Endothelial cell of umbilical vein (primary cell): ENCODE measurements around the gene C14orf180. TPM values are rescaled to one million over a fixed set of nuclear protein-coding genes. Genes with fewer than 3 reads are reported as not detected.

Experiments
- BruUV-seq: library from RNA; stranded (reverse); fragments of 400-500 nt; replicated peaks from 2 replicates; lab custom pipeline; 2021; lab: Mats Ljungman, UMichigan
- CTCF ChIA-PET: fragments of 300-600, 350-600 bp; sonication (Branson Sonifier 250); formaldehyde crosslinking; loops from one replicate; lab custom pipeline; 2021; ENCODE audit warnings: antibody characterized with exemption, inconsistent platforms; lab: Charles Lee
- POLR2A ChIA-PET: fragments of 300-600, 350-600 bp; sonication (Branson Sonifier 250); formaldehyde crosslinking; loops from one replicate; lab custom pipeline; 2021; ENCODE audit warnings: antibody characterized with exemption, inconsistent platforms; lab: Charles Lee
- DNase-seq: peaks from one replicate; pipeline ENCODE4 v3.0.0-alpha.2; 2011; ENCODE audit warnings: low read depth, low spot score
- FAIRE-seq: peaks from 2 replicates; lab custom pipeline; 2011; peaks lifted over from hg19 to GRCh38; lab: Jason Lieb, UNC
- H2AFZ ChIP-seq: 2 replicates; pipeline ENCODE4 v1.6.0; 2012; ENCODE audit warnings: low read depth, low read length, control low read depth, inconsistent platforms
- H3K27ac ChIP-seq: 2 replicates; pipeline ENCODE4 v1.5.1; 2011; ENCODE audit warnings: low read depth, mild to moderate bottlenecking, control low read depth, low read length, moderate library complexity; ENCODE audit not compliant: insufficient read depth
- H3K27me3 ChIP-seq, 2 experiments: 2 replicates each; pipeline versions ENCODE4 v1.6.0 to v1.6.1; 2011; ENCODE audit warnings: low read length in 2 of 2, mixed read lengths in 1 of 2; ENCODE audit not compliant: control insufficient read depth in 2 of 2, insufficient read depth in 2 of 2
- H3K36me3 ChIP-seq, 2 experiments: 2 replicates in 1 of 2; 3 replicates in 1 of 2; pipeline ENCODE4 v1.5.1; 2011; ENCODE audit warnings: low read length in 2 of 2, mild to moderate bottlenecking in 1 of 2, moderate library complexity in 1 of 2; ENCODE audit not compliant: control insufficient read depth in 2 of 2, insufficient read depth in 2 of 2; ENCODE audit errors: extremely low read depth in 1 of 2
- H3K4me1 ChIP-seq: 3 replicates; pipeline ENCODE4 v1.5.1; 2011; ENCODE audit warnings: mild to moderate bottlenecking, low read length; ENCODE audit not compliant: control insufficient read depth, insufficient read depth; ENCODE audit errors: extremely low read depth
- H3K4me2 ChIP-seq: 2 replicates; pipeline ENCODE4 v1.6.1; 2011; ENCODE audit warnings: low read length, control low read depth, mixed read lengths; ENCODE audit not compliant: insufficient read depth
- H3K4me3 ChIP-seq, 3 experiments: fragments of 200-600 bp in 1 of 3; sonication (generic), shearing (Covaris generic) in 1 of 3; replicated peaks in 1 of 3; 2 replicates each; pipeline ENCODE4 v1.5.1; 2011 to 2016; ENCODE audit warnings: control low read depth in 3 of 3, low read length in 3 of 3, mild to moderate bottlenecking in 2 of 3, inconsistent platforms in 1 of 3, low read depth in 1 of 3, moderate library complexity in 1 of 3; ENCODE audit not compliant: insufficient read depth in 1 of 3
- H3K79me2 ChIP-seq: 2 replicates; pipeline ENCODE4 v1.6.0; 2012; ENCODE audit warnings: low read length, inconsistent platforms; ENCODE audit not compliant: control insufficient read depth, insufficient read depth
- H3K9ac ChIP-seq: replicated peaks from 2 replicates; pipeline ENCODE3; 2011; ENCODE audit warnings: low read length, control low read depth; ENCODE audit not compliant: insufficient read depth; ENCODE audit errors: extremely low read depth
- H3K9me1 ChIP-seq: replicated peaks from 3 replicates; pipeline ENCODE4 v1.6.0; 2011; ENCODE audit warnings: mild to moderate bottlenecking, low read length; ENCODE audit not compliant: control insufficient read depth, insufficient read depth; ENCODE audit errors: extremely low read depth
- H3K9me3 ChIP-seq: replicated peaks from 2 replicates; pipeline ENCODE4 v1.5.1; 2012; ENCODE audit warnings: low read length, inconsistent platforms; ENCODE audit not compliant: control insufficient read depth, insufficient read depth
- H4K20me1 ChIP-seq: replicated peaks from 2 replicates; pipeline ENCODE3; 2011; ENCODE audit warnings: mild to moderate bottlenecking, low read length; ENCODE audit not compliant: control insufficient read depth, insufficient read depth; ENCODE audit errors: extremely low read depth
- CTCF ChIP-seq, 2 donors: IDR thresholded peaks; 1 replicate in 1 of 2; 2 replicates in 1 of 2; pipeline ENCODE4 v1.5.1; 2011; ENCODE audit warnings: low read length in 2 of 2, mild to moderate bottlenecking in 2 of 2, moderate library complexity in 2 of 2, control low read depth in 1 of 2, inconsistent platforms in 1 of 2, low read depth in 1 of 2; ENCODE audit not compliant: insufficient read depth in 1 of 2; ENCODE audit errors: extremely low read depth in 1 of 2
- EZH2 ChIP-seq: IDR thresholded peaks from 2 replicates; pipeline ENCODE4 v1.6.1; 2012; ENCODE audit warnings: borderline replicate concordance, low read depth, mild to moderate bottlenecking, moderate library complexity, low read length, inconsistent platforms; ENCODE audit not compliant: severe bottlenecking
- FOS ChIP-seq: IDR thresholded peaks from 2 replicates; pipeline ENCODE4 v1.6.1; 2011; ENCODE audit warnings: mild to moderate bottlenecking, low read length, moderate library complexity, borderline replicate concordance; ENCODE audit not compliant: insufficient read depth
- GATA2 ChIP-seq: IDR thresholded peaks from 2 replicates; pipeline ENCODE4 v1.7.0; 2011; ENCODE audit warnings: low read depth, mild to moderate bottlenecking, moderate library complexity, mixed read lengths, low read length; ENCODE audit not compliant: insufficient read length, insufficient read depth
- JUN ChIP-seq: IDR thresholded peaks from 2 replicates; pipeline ENCODE4 v1.6.1; 2011; ENCODE audit warnings: borderline replicate concordance, low read depth; ENCODE audit not compliant: insufficient read length, insufficient read depth
- MAX ChIP-seq: IDR thresholded peaks from 2 replicates; pipeline ENCODE4 v1.6.1; 2011; ENCODE audit not compliant: insufficient read depth, insufficient read length
- MYC ChIP-seq: IDR thresholded peaks from one replicate; pipeline ENCODE4 v1.6.1; 2011; ENCODE audit warnings: mild to moderate bottlenecking, low read depth, low read length
- POLR2A ChIP-seq: IDR thresholded peaks from 2 replicates; pipeline ENCODE4 v1.6.1; 2012; ENCODE audit warnings: low read depth, mild to moderate bottlenecking, control low read depth, low read length
- POLR2AphosphoS5 ChIP-seq: IDR thresholded peaks from 2 replicates; pipeline ENCODE4 v1.6.1; 2012; ENCODE audit warnings: low read depth, mild to moderate bottlenecking, control low read depth, low read length, moderate library complexity; ENCODE audit not compliant: insufficient read depth
- dilution Hi-C: fragments of 300-500 bp; cut with MboI; formaldehyde crosslinking; loops from one replicate; pipeline ENCODE4 v1.15.0; 2019; ENCODE audit warnings: low sequenced_read_pairs; ENCODE audit not compliant: extremely low pct_ligation_motif_present
- intact Hi-C: fragments of 100-400 bp; cut with micrococcal nuclease; formaldehyde crosslinking; loops from one replicate; pipeline ENCODE4 v1.10.0; 2022
- polyA plus RNA-seq, 4 experiments: library from polyadenylated mRNA; depleted of rRNA in 3 of 4; stranded (reverse) in 3 of 4; unstranded in 1 of 4; fragments of >200 nt; gene quantifications; 2 replicates each; pipeline versions ENCODE4 v1.2.1 to v1.2.3, GENCODE V29; 2011 to 2012; ENCODE audit warnings: missing spikeins in 1 of 4
- total RNA-seq: library from RNA; stranded (reverse); gene quantifications from 2 replicates; pipeline ENCODE4 v1.2.3, GENCODE V29; 2021

Gene C14orf180
- total and polyA plus RNA-seq, 2 donors (not counting 3 experiments of a cell fraction or from before 2014, with no cell fraction given) = not detected

- no peak for DNase-seq
- no TSS peak for BruUV-seq
- H3K79me2 ChIP-seq = no peaks in the 10 kb centered on the region
- no peaks in the 10 kb centered on the region for H3K9me3 ChIP-seq
- POLR2A ChIA-PET = no interaction called here
- dilution Hi-C loops = no loop called here
- no peak for TF ChIP-seq CTCF (IDR thresholded peaks at IDR 0.05; ENCODE audit: extremely low read depth in 1 of 2, insufficient read depth in 1 of 2, low read depth in 1 of 2, low read length in 2 of 2)
- no peak for TF ChIP-seq EZH2
- TF ChIP-seq FOS = no peak
- no peak for TF ChIP-seq JUN
- TF ChIP-seq POLR2A = no peak
- no peak for TF ChIP-seq MAX
- no peak for TF ChIP-seq POLR2AphosphoS5
- TF ChIP-seq GATA2 = no peak
- TF ChIP-seq MYC = no peak
- no peak overlapping the region for H3K9ac ChIP-seq
- H2AFZ ChIP-seq = no peak overlapping the region
- no peak overlapping the region for H3K27ac ChIP-seq
- no peak overlapping the region for H3K4me2 ChIP-seq
- no peaks in the 10 kb centered on the region for H3K4me1 ChIP-seq
- H3K27me3 ChIP-seq = no peaks in the 10 kb centered on the region
- intact Hi-C loops = no loop called here
- CTCF ChIA-PET = no interaction called here
- H3K4me3 ChIP-seq = no peak overlapping the region
- H4K20me1 ChIP-seq = no peaks in the 10 kb centered on the region
- H3K36me3 ChIP-seq = no peaks in the 10 kb centered on the region
- FAIRE-seq = no peak
- no peaks in the 10 kb centered on the region for H3K9me1 ChIP-seq
Measured at GRCh38 chr14:104597576-104597975, 18.0 kb downstream of the C14orf180 start.
